SK-N-MC (cell line): ENCODE data around the gene VPS39.

Source experiments
- EZH2 ChIP-seq: fragments of 200-600 bp; sonication (generic); IDR thresholded peaks from one replicate; pipeline ENCODE4 v1.6.1; 2017; ENCODE audit warnings: antibody characterized with exemption
- FOXP2 ChIP-seq: optimal IDR thresholded peaks from 2 replicates; pipeline ENCODE3; 2011; ENCODE audit warnings: mild to moderate bottlenecking, moderate library complexity; ENCODE audit not compliant: insufficient read depth; ENCODE audit errors: extremely low read length, control extremely low read depth
- POLR2AphosphoS5 ChIP-seq: IDR thresholded peaks from 2 replicates; pipeline ENCODE4 v1.6.1; 2012; ENCODE audit warnings: mild to moderate bottlenecking, low read depth, low read length, borderline replicate concordance

DNA sequence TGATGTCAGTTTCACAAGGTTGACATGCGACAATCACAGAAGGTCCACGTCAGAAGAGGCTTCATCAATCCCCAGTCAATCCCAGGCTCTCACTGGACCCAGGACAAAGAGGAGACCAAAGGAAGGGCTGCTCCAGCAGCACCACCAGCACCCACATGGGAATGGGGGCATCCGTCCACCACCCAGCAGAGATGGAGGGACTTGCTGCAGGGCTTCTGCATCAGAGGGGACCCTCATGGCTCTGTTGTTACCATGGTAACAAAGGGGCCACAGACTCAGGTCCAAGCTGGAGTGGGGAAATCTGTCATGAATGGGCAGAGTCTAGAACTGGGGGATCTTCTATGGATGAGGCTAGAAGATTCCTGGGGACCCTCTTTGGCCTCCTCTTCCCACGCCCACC lies 64.7 kb downstream of the VPS39 start:
- no peak for TF ChIP-seq POLR2AphosphoS5
- TF ChIP-seq EZH2 = no peak
- no peak for TF ChIP-seq FOXP2
